ENCODE measurements around the gene MYL4.
"Not testable (repeated sequence)": the region's sequence is repeated elsewhere in the genome, so short reads cannot be mapped to it uniquely, and the experiment has no call there.

Gene MYL4

DNA sequence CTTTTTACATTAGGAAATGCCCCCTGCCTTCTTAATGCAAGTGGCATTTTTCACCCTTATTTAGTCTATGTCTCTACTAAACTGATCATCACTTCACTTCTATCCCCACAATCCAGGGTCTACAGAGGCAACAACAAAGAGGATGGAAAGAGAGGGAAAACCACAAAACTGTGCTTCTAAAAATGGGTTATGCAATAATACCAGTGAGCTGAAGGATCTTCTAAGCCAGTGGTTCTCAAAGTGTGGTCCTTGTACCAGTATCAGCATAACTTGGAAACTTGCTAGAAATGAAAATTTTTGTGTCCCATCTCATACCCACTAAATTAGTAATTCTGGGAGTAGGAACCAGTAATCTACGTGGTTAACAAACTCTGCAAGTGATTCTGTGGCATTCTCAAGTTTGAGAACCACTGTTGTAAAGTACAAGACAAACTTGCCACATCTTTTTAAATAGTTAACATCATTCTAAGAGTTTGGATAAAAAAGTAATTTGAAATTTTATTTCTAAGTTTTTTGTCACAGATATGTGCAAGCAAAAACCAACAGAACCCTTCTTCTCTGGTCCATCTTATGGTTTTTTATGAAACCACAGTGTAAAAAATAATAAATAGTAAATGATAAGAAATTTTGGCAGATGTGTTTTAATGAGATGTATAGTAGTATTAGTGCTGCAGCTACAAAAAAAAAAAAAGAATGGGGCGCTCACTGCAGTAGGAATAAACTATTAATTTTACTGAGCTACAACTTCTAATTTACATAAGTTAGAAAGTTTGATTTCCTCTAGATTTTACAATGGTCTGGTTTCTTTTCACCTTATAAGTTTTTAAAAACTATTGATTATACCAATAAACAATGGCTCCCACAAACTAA is 36.2 kb upstream of the MYL4 start:
- DNase-seq (ENCODE audit: low read depth): no peak
- TF ChIP-seq, protein P1, sequence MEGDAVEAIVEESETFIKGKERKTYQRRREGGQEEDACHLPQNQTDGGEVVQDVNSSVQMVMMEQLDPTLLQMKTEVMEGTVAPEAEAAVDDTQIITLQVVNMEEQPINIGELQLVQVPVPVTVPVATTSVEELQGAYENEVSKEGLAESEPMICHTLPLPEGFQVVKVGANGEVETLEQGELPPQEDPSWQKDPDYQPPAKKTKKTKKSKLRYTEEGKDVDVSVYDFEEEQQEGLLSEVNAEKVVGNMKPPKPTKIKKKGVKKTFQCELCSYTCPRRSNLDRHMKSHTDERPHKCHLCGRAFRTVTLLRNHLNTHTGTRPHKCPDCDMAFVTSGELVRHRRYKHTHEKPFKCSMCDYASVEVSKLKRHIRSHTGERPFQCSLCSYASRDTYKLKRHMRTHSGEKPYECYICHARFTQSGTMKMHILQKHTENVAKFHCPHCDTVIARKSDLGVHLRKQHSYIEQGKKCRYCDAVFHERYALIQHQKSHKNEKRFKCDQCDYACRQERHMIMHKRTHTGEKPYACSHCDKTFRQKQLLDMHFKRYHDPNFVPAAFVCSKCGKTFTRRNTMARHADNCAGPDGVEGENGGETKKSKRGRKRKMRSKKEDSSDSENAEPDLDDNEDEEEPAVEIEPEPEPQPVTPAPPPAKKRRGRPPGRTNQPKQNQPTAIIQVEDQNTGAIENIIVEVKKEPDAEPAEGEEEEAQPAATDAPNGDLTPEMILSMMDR (IDR thresholded peaks at IDR 0.05; ENCODE audit: insufficient read depth, low read depth, low read length, missing control alignments): no peak
- no peak overlapping the region for H3K4me3 ChIP-seq (ENCODE audit: low read depth, low read length)

DNA sequence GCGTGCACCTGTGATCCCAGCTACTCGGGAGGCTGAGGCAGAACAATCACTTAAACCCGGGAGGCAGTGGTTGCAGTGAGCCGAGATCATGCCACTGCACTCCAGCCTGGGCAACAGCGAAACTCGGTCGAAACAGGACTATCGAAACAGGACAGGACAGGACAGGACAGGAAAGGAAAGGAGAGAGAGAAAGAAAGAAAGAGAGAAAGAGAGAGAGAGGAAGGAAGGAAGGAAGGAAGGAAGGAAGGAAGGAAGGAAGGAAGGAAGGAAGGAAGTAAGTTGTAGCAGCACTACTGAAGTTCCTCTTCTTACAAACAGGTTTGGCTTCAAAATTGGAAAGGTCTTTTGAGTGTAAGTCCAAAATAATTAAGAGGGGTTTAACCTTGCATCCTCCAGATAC is 34.3 kb upstream of the MYL4 start:
- H3K4me3 ChIP-seq (ENCODE audit: low read depth, low read length); DNase-seq (ENCODE audit: low read depth): not testable (repeated sequence)

DNA sequence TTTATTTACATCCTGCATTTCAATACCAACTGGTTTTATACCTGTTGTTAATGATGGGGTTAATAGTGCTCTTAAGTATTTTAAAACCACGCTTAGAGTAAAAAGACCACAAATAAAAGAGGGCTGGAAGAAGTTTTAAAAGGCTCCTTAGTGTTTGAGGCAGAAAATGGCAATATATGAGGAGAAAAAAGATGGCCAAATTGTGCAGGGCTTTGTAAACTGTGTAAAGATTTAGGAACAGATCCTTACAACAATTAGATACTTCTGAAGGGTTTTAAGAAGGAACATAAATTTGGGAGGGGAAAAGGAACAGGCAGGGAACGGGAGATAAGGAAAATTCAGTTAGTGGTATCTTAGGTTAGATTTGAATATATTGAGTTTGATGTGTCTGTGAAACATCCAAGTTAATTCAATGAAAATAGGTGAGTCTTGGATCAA is 32.7 kb upstream of the MYL4 start:
- TF ChIP-seq, protein P1 (IDR thresholded peaks at IDR 0.05; ENCODE audit: insufficient read depth, low read depth, low read length, missing control alignments): no peak

DNA sequence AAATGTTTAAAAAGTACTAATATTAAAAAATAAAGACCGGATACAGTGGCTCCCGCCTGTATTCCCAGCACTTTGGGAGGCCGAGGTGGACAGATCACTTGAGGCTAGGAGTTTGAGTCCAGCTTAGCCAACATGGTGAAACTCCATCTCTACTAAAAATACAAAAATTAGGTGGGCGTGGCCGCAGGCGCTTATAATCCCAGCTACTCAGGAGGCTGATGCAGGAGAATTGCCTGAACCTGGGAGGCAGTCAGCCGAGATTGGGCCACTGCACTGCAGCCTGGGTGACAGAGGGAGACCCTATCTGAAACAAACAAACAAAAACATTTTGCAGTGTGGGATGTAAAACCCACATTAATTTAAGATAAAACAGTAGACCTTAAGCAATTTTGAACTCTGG is 31.9 kb upstream of the MYL4 start:
- H3K4me3 ChIP-seq (ENCODE audit: low read depth, low read length): no peak overlapping the region
- DNase-seq (ENCODE audit: low read depth): no peak
- TF ChIP-seq, protein P1 (IDR thresholded peaks at IDR 0.05; ENCODE audit: insufficient read depth, low read depth, low read length, missing control alignments): no peak

More for the DNA sequence above, 32.7 kb upstream of the MYL4 start:
- DNase-seq (ENCODE audit: low read depth): no peak
- H3K4me3 ChIP-seq (ENCODE audit: low read depth, low read length): no peak overlapping the region

DNA sequence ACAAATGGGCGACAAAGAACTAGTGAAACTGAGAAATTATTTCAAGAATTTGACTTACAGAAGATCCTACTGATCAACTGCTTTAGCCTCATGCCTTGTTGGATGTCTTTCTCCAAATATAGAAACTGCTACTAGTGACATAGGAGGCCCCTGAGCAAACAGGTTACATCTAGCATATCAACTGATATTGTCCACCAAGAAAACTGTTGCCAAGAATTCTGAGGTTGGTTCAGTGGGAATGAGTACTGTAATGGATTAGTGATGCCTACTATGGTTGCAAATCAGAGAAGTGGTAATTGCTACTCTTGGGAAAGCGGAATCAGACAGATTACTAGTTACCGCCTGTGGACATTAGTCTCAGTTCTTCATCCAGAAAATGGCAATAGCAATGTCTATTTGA is 30.0 kb upstream of the MYL4 start:
- H3K4me3 ChIP-seq (ENCODE audit: low read depth, low read length): no peak overlapping the region
- DNase-seq (ENCODE audit: low read depth): no peak
- TF ChIP-seq, protein P1 (IDR thresholded peaks at IDR 0.05; ENCODE audit: insufficient read depth, low read depth, low read length, missing control alignments): no peak

DNA sequence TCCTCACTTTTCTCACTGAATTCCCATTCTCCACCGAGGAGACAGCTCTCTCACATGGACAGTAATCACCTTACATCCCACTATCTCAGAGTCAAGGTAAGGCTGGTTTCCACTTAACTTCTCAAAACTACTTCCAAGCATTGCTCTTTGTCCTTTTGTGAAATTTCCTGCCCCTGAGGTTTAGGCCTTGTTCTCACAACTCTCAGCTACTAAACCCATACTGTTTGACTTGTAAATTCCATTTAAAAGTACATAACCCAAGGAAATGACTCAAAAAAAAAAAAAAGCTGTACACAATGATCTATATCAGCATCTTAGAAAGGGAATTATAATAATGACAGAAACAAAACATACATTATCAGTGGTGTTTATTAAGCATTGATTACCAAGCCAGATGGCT is 28.8 kb upstream of the MYL4 start:
- no peak overlapping the region for H3K4me3 ChIP-seq (ENCODE audit: low read depth, low read length)
- no peak for DNase-seq (ENCODE audit: low read depth)
- TF ChIP-seq, protein P1 (IDR thresholded peaks at IDR 0.05; ENCODE audit: insufficient read depth, low read depth, low read length, missing control alignments): no peak

DNA sequence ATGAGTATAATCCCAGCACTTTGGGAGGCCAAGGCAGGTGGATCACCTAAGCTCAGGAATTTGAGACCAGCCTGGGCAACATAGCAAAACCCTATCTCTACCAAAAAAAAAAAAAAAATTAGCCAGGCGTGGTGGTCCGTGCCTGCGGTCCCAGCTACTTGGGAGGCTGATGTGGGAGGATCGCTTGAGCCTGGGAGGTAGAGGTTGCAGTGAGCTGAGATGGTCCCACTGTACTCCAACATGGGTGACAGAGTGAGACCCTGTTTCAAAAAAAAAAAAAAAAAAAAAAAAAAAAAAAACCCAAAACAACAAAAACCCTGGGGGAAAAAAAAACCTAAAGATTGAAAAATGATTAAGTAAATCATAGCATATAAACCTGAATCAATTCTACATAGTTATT is 28.2 kb upstream of the MYL4 start:
- H3K4me3 ChIP-seq (ENCODE audit: low read depth, low read length); DNase-seq (ENCODE audit: low read depth): not testable (repeated sequence)

DNA sequence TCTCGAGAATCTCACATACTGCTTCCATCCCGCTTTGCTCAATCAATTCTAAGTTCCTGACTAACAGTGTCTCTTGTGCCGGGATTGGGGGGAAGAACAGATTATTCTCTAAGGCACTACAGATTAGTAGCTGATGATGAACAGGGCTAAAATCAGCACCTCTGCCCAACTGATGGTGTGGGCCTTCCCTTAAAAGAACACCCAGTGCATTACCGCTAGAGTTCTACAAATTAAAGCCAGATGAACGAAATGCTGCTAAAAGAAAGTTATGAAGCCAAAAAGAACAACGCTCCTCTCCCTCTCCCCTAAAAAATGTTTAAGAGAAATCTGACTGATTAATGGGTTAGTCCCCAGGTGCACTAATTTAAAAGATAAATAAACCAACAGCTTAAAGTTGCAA is 24.5 kb upstream of the MYL4 start:
- H3K4me3 ChIP-seq (ENCODE audit: low read depth, low read length): no peak overlapping the region
- DNase-seq (ENCODE audit: low read depth): no peak
- TF ChIP-seq, protein P1 (IDR thresholded peaks at IDR 0.05; ENCODE audit: insufficient read depth, low read depth, low read length, missing control alignments): no peak

Measured in GM12865 (cell line).